Renal cortex interstitium (tissue), 11 donors: ENCODE measurements around the gene INPP5D. TPM values are rescaled to one million over a fixed set of nuclear protein-coding genes. Genes with fewer than 3 reads are reported as not detected.
"Not testable (repeated sequence)": the region's sequence is repeated elsewhere in the genome, so short reads cannot be mapped to it uniquely, and the experiment has no call there.

ENCODE experiments used
- DNase-seq, 11 donors: peaks; one replicate each; pipeline ENCODE4 v3.0.0-alpha.2; 2013; ENCODE audit warnings: low read depth in 9 of 11, low spot score in 4 of 11; ENCODE audit errors: extremely low read depth in 1 of 11
- polyA plus RNA-seq, 3 donors: library from polyadenylated mRNA; unstranded; fragments of 120-200 nt; gene quantifications; one replicate each; pipeline ENCODE4 v1.2.1, GENCODE V29; 2013; ENCODE audit not compliant: insufficient read length in 3 of 3

Gene INPP5D
- polyA plus RNA-seq, 3 donors, result 6.1 to 10.8 (median 6.9) TPM

GRCh38 chr2:233179848-233180366 lies 119.8 kb downstream of the INPP5D start:
- DNase-seq, result no peak

- DNase-seq, result no peak
Measured at GRCh38 chr2:233183869-233184418, 123.8 kb downstream of the INPP5D start.

DNA sequence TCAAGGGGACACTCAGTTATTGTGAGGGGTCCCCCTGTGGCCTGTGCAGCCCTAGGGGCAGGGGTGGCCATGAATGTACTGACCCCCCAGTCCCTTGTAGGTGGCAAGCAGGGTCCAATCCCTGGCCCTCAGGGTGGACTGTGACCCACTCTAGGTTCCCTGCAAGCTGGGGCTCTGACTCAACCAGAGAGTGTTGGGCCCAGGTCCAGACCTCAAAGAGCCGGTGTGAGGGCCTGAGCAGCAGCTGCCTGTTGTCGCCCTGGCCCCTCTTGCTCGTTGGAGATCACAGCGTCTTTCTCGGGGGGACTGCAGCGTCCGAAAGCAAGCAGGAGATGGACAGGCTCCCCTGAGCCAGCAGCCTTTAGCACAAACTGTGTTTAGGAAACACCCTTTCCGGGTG lies 124.5 kb downstream of the INPP5D start:
- no peak for DNase-seq

DNA sequence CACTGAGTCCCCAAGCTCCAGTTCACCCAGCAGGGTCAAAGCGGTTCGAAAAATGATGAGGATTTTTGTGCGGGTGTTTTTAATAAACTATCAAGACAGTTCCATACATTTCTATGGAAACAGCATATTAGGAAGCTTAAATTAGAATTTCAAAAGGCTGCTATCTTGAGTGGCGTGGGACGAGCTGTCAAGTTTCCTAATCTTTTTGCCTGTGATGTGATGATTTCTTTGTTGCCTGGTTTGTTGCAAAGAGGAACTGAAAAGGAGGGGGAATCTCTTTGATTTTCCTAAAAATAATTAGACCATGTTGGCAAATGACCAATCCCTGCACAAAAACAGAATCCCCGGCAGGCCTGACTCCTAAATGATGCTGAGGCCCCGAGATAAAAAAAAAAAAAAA lies 125.2 kb downstream of the INPP5D start:
- no peak for DNase-seq

- DNase-seq, result no peak
Measured at GRCh38 chr2:233185963-233186362, 125.8 kb downstream of the INPP5D start.

DNA sequence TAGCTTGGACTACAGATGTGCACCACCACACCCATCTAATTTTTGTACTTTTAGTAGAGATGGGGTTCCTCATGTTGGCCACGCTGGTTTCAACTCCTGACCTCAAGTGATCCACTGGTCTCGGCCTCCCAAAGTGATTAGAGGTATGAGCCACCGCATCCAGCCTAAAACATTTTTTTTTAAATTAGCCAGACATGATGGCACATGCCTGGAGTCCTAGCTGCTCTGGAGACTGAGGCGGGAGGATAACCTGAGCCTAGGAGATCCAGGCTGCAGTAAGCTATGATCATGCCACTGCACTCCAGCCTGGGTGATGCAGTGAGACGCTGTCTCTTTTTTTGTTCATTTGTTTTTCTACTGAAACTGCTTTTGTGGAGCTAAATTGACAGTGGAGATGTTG lies 126.7 kb downstream of the INPP5D start:
- DNase-seq, result no peak

GRCh38 chr2:233189025-233189424 lies 128.9 kb downstream of the INPP5D start:
- DNase-seq, result no peak

- not testable (repeated sequence) for DNase-seq
Measured at GRCh38 chr2:233191016-233191415, 130.9 kb downstream of the INPP5D start.

GRCh38 chr2:233193738-233194137 lies 133.6 kb downstream of the INPP5D start:
- DNase-seq, result no peak

- DNase-seq, result no peak
Measured at GRCh38 chr2:233195027-233195426, 134.9 kb downstream of the INPP5D start.

GRCh38 chr2:233197022-233197421 lies 136.9 kb downstream of the INPP5D start:
- no peak for DNase-seq

- no peak for DNase-seq
Measured at GRCh38 chr2:233198026-233198425, 137.9 kb downstream of the INPP5D start.

- no peak for DNase-seq
Measured at GRCh38 chr2:233199870-233200269, 139.7 kb downstream of the INPP5D start.

DNA sequence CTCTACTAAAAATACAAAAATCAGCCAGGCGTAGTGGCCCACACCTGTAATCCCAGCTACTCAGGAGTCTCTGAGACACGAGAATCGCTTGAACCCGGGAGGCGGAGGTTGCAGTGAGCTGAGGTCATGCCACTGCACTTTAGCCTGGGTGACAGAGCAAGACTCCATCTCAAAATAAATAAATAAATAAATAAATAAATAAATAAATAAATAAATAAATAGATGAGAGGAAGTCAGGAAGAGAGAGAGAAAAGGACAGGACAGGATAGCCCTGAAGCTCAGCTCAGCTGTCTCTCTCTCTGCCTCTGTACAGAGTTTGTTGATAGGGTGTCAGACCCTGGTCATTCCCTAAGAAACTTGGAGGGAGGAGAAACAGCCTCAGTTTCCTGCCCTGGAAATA lies 140.6 kb downstream of the INPP5D start:
- DNase-seq, result not testable (repeated sequence)

DNA sequence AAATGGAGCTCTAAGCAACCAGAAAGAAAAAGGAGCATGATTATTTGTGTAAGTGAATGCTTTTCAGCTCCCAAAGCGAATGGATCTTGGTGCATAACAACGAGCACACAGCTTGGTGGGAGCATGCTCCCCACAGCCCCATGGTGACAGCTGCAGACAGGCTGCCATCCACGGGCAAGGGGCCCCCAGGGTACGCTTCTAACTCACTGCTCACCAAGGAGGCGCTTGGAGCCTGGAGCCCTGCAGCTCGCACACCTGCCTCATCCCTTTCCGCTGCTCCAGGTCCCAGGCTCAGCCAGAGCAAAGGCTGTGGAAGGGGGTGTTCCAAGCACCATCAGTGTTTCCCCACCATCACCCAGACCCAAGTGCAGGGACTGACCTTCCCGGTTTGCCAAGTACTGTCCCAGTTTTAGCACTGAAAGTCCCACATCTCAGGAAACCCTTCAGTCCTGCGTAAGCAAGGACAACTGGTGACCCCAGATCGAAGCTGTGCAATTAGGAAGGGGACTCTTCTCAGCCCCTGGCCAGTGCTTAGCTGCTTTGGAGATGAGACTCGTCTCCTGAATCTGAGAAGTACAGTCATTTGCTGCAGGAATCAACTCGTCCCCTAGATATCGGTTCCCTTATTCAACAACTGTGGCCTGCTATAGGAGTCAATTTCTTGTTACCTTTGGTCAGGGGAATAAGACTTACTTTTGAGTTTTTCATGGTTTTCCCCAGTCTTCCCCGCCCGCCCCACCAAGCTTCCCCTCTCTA lies 141.3 kb downstream of the INPP5D start:
- DNase-seq, result no peak

GRCh38 chr2:233202531-233202944 lies 142.4 kb downstream of the INPP5D start:
- DNase-seq, result no peak

DNA sequence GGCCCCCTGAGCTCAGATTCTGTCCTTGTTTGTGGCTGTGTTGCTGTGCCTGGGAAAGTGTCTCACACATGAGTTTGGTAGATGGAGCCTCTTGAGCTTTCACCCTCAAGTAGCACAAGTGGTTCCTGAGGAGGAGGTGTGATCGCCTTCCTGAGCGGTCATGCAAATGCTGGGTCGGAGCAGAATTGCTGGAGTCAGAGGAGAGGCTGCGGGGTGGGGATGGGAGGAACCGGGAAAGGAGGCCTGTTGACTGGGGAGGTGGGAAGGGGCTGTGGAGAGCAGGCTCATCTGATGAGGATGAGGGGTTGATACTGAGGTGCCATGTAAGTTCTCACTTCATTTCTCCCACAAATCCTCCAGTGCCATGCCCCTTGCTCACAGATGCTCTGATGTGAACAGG lies 142.9 kb downstream of the INPP5D start:
- DNase-seq, result no peak

- no peak for DNase-seq
Measured at GRCh38 chr2:233204286-233204936, 144.3 kb downstream of the INPP5D start.

GRCh38 chr2:233208382-233209116 lies 148.4 kb downstream of the INPP5D start:
- DNase-seq, result no peak

GRCh38 chr2:233209117-233209532 lies 149.0 kb downstream of the INPP5D start:
- no peak for DNase-seq
